ENCODE measurements around the gene SLC66A3. TPM values are rescaled to one million over a fixed set of nuclear protein-coding genes. Genes with fewer than 3 reads are reported as not detected.

SLC66A3 gene
- total RNA-seq, 2 donors from 2014 or later, result 53.6 to 124 TPM

GRCh38 chr2:11132036-11132671, 23.1 kb upstream of the SLC66A3 start:
- TF ChIP-seq CTCF (IDR thresholded peaks at IDR 0.05), result no peak
- no peak overlapping the region for H3K27ac ChIP-seq
- no peaks in the 10 kb centered on the region for H3K27me3 ChIP-seq (replicated peaks; ENCODE audit: insufficient read depth)
- ATAC-seq (ENCODE audit: insufficient number of reproducible peaks, low FRiP score, low read depth) (no peak), DNase-seq (ENCODE audit: low spot score) (no peak)
- H3K4me1 ChIP-seq (ENCODE audit: control insufficient read depth in 1 of 2, low read depth in 2 of 2), result peaks cover 14 to 33% of the 10 kb centered on the region in 2 donors
- H3K36me3 ChIP-seq, result no peaks in the 10 kb centered on the region
- H3K4me3 ChIP-seq, result peak overlapping the region; percentile 80
- no peaks in the 10 kb centered on the region for H3K9me3 ChIP-seq

- Histone ChIP-seq H3K4me1 (ENCODE audit: control insufficient read depth in 1 of 2, low read depth in 2 of 2) (peaks cover 14 to 31% of the 10 kb centered on the region in 2 donors), H3K36me3 (no peaks in the 10 kb centered on the region), H3K27ac (no peak overlapping the region), H3K9me3 (no peaks in the 10 kb centered on the region), H3K4me3 (peak overlapping the region; percentile 80), H3K27me3 (replicated peaks; ENCODE audit: insufficient read depth) (no peaks in the 10 kb centered on the region)
- ATAC-seq (ENCODE audit: insufficient number of reproducible peaks, low FRiP score, low read depth) (no peak), DNase-seq (ENCODE audit: low spot score) (no peak)
- no peak for TF ChIP-seq CTCF (IDR thresholded peaks at IDR 0.05)
Observed at GRCh38 chr2:11133238-11133935, 21.9 kb upstream of the SLC66A3 start.

GRCh38 chr2:11133936-11134320, 21.3 kb upstream of the SLC66A3 start:
- H3K36me3 ChIP-seq, result no peaks in the 10 kb centered on the region
- peak overlapping the region; percentile 80 for H3K4me3 ChIP-seq
- DNase-seq (ENCODE audit: low spot score) (no peak), ATAC-seq (ENCODE audit: insufficient number of reproducible peaks, low FRiP score, low read depth) (no peak)
- H3K4me1 ChIP-seq (ENCODE audit: control insufficient read depth in 1 of 2, low read depth in 2 of 2), result peaks cover 14 to 25% of the 10 kb centered on the region in 2 donors
- H3K27ac ChIP-seq, result no peak overlapping the region
- TF ChIP-seq CTCF (IDR thresholded peaks at IDR 0.05), result no peak
- H3K9me3 ChIP-seq, result no peaks in the 10 kb centered on the region
- no peaks in the 10 kb centered on the region for H3K27me3 ChIP-seq (replicated peaks; ENCODE audit: insufficient read depth)

- Histone ChIP-seq H3K27me3 (replicated peaks; ENCODE audit: insufficient read depth) (no peaks in the 10 kb centered on the region), H3K9me3 (no peaks in the 10 kb centered on the region), H3K27ac (no peak overlapping the region), H3K36me3 (no peaks in the 10 kb centered on the region), H3K4me3 (no peak overlapping the region), H3K4me1 (ENCODE audit: control insufficient read depth in 1 of 2, low read depth in 2 of 2) (peaks cover 14 to 22% of the 10 kb centered on the region in 2 donors)
- ATAC-seq (ENCODE audit: insufficient number of reproducible peaks, low FRiP score, low read depth), result no peak
- TF ChIP-seq CTCF (IDR thresholded peaks at IDR 0.05), result no peak
- no peak for DNase-seq (ENCODE audit: low spot score)
Observed at GRCh38 chr2:11134349-11134748, 20.9 kb upstream of the SLC66A3 start.

- Histone ChIP-seq H3K4me3 (no peak overlapping the region), H3K27ac (no peak overlapping the region), H3K9me3 (no peaks in the 10 kb centered on the region), H3K4me1 (ENCODE audit: control insufficient read depth in 1 of 2, low read depth in 2 of 2) (no peaks in the 10 kb centered on the region), H3K27me3 (replicated peaks; ENCODE audit: insufficient read depth) (no peaks in the 10 kb centered on the region), H3K36me3 (no peaks in the 10 kb centered on the region)
- no peak for ATAC-seq (ENCODE audit: insufficient number of reproducible peaks, low FRiP score, low read depth)
- no peak for TF ChIP-seq CTCF (IDR thresholded peaks at IDR 0.05)
- DNase-seq (ENCODE audit: low spot score), result no peak
Observed at GRCh38 chr2:11140492-11140891, 14.8 kb upstream of the SLC66A3 start.

Data from thoracic aorta (tissue), 2 donors.